Stimulated activated CD4-positive, alpha-beta T cell treated with anti-CD3 and anti-CD28 coated beads, Interleukin-12 subunit alpha, Interleukin-12 subunit beta, amount 100 ng/mL, for 4 hours (primary cell): ENCODE data around the gene CRIP2.

Source experiments
- DNase-seq: peaks from one replicate; pipeline ENCODE4 v3.0.0-alpha.2; 2020

The CRIP2 gene, protein sequence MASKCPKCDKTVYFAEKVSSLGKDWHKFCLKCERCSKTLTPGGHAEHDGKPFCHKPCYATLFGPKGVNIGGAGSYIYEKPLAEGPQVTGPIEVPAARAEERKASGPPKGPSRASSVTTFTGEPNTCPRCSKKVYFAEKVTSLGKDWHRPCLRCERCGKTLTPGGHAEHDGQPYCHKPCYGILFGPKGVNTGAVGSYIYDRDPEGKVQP

GRCh38 chr14:105474483-105475268 lies at the start of gene CRIP2:
CRIP2 (plus strand) TSS chr14:105474821; CDS start chr14:105474863, 42 bp downstream.
- no peak for DNase-seq

DNA sequence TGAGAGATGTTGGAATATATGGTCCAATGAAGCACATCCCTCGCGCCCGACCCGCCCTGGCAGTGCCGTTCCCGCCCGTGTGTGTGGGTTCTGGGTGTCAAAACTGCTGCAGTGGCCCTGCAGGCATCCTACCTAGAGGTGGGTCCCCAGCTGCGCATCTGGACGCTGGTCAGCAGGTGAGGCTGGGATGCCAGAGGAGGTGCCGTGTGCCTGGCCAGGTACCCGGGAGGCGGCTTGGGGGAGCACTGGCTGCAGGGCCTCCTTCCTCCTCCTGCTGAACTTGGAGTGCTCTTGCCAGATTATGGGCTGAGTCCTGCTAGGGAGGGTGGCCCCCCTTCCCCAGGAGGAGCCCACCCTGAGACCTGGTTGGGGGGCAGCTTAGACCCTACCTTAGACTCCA lies 49.8 kb upstream of the CRIP2 start:
- DNase-seq, result no peak

DNA sequence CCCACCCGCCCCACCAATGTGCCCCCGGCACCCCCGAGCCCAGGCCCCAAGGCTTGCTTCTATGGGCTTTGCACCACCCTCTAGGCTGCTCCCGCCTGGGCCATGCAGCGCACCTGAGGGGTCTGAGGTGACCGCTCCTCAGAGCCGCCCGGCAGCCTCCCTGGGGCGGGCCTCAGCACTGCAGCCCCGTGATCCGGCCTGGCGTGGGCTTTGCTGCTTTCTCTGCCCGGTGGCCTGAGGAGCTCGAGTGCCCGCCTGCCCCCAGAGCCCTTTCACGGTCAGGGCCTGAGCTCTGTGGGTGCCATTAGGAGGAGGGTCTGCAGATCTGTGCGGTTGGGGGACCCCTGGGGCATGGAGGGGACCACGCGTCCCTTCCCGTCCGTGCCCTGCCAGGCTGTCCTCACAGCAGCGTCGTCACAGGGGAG lies 48.8 kb upstream of the CRIP2 start:
- DNase-seq, result no peak

GRCh38 chr14:105426416-105427130 lies 48.0 kb upstream of the CRIP2 start:
- no peak for DNase-seq

DNA sequence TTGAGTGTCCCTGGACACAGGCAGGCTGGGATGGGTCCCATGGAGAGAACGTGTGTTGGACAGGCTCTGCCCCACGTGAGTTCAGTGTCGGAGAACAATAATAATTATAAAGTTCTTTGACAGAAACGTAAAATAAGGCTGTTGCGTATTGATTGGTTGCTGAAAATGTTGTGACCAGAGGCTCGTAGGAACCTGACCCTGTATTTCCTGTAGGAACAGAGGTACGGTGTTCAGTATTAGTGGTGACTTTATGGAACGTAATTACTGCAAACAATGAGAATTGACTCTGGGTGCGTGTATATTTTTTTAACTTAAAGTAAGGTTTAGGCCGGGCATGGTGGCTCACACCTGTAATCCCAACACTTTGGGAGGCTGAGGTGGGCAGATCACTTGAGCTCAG lies 47.2 kb upstream of the CRIP2 start:
- DNase-seq, result no peak

- DNase-seq, result no peak
Measured at GRCh38 chr14:105427936-105428485, 46.6 kb upstream of the CRIP2 start.

DNA sequence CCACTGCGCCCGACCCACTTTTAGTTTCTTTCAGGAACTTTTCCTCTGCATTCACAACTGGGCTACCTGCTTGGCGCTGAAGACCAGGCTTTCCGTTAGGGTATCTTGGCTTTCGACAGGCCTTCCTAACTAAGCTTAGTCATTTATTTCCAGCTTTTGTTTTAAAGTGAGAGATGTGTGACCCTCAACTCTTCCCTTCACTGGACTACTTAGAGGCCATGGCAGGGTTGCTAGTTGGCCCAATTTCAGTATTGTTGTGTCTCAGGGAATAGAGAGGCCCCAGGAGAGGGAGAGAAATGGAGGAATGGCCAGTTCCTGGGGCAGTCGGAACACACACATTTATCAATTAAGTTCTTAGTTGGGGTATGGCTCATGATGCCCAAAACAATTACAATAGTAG lies 44.6 kb upstream of the CRIP2 start:
- DNase-seq, result no peak

DNA sequence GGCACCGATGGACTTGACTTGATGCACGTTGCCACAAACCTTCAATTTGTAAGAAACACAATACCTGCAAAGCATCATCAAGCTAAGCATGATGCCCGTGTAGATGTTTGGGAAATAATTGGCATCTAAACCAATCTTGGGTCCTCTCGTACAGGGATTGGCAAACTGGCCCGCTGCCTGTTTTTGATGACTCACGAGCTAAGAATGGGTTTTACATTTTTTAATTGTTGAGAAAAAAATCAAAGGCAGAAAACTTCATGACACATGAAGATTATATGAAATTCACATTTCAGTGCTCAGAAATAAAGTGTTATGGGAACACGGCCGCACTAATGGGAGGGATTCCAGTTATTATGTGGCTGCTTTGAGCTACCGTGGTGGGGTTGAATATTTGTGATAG lies 44.1 kb upstream of the CRIP2 start:
- no peak for DNase-seq

DNA sequence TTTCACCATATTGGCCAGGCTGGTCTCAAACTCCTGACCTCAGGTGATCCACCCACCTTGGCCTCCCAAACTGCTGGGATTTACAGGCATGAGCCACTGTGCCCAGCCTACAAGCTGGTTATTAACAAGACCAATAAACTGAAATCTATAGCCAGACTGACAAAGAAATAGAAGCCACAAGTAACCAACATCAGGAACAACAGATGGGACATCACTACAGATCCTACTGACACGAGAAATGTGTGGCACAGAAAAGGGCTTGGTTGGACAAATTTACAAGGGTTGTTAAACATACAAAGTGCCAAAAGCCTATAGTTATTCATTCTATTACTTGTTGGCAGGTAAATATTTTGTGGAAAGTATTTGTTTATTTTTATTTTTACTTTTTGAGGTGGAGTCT lies 43.4 kb upstream of the CRIP2 start:
- DNase-seq, result no peak

- no peak for DNase-seq
Measured at GRCh38 chr14:105432657-105433056, 42.0 kb upstream of the CRIP2 start.

GRCh38 chr14:105433161-105433605 lies 41.4 kb upstream of the CRIP2 start:
- DNase-seq, result no peak

GRCh38 chr14:105436402-105436801 lies 38.2 kb upstream of the CRIP2 start:
- DNase-seq, result no peak

- DNase-seq, result no peak
Measured at GRCh38 chr14:105436891-105437722, 37.5 kb upstream of the CRIP2 start.

GRCh38 chr14:105437723-105438500 lies 36.7 kb upstream of the CRIP2 start:
- DNase-seq, result no peak

DNA sequence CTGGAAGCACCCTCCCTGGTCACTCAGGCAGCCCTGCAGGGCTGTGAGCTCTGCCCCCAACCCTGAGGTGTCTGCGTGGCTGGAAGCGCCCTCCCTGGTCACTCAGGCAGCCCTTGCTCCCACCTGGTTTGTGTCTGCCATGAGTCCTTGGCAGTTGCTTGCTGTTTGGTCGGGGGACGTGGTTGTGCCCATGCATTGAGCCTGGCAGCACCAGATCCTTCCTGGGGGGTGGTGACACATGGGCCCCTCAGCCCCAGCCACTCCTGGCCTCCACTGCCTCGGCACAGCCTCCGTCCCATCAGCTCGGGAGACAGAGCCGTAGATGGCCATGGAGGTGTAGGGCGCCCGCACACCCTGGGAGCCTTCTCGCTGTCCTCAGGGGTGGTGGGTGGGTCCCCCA lies 35.4 kb upstream of the CRIP2 start:
- no peak for DNase-seq

- DNase-seq, result no peak
Measured at GRCh38 chr14:105439710-105440553, 34.7 kb upstream of the CRIP2 start.

GRCh38 chr14:105440554-105440900 lies 34.1 kb upstream of the CRIP2 start:
- DNase-seq, result no peak

DNA sequence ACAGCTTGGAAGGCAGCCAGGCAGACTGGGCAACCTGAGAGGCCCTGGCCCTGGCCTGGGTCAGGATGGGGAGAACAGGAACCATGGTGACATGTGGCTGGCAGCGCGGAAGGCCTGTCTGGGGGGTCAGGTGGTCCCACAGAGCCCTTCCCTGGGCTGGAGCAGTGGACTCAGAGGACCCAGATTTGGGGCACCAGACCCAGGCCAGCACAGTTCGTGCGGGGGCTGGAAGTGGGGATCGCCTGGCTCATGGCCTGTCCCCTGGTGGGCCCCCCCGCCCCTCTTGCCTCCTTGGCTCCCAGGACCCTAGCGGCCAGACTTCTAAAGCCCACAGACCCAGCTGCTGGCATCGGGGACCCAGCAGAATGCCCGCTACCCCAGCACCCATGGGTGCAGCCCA lies 33.6 kb upstream of the CRIP2 start:
- no peak for DNase-seq

- no peak for DNase-seq
Measured at GRCh38 chr14:105442125-105442524, 32.5 kb upstream of the CRIP2 start.

GRCh38 chr14:105442834-105443233 lies 31.8 kb upstream of the CRIP2 start:
- DNase-seq, result no peak

GRCh38 chr14:105444859-105445258 lies 29.8 kb upstream of the CRIP2 start:
- DNase-seq, result no peak
